ENCODE measurements around the gene RTF1.

GRCh38 chr15:41511899-41512369 lies 95.0 kb downstream of the RTF1 start:
- TF ChIP-seq IRF3 (IDR thresholded peaks at IDR 0.05; ENCODE audit: low read depth, low read length) (no peak), USF1 (IDR thresholded peaks at IDR 0.05; ENCODE audit: borderline replicate concordance, low read depth) (no peak), POLR2AphosphoS5 (IDR thresholded peaks at IDR 0.05; ENCODE audit: low read depth, low read length) (no peak), CTCF (IDR thresholded peaks at IDR 0.05) (no peak), MAX (IDR thresholded peaks at IDR 0.05; ENCODE audit: low read depth) (no peak), PBX3 (IDR thresholded peaks at IDR 0.05) (no peak), GATA2 (CRISPR knock-in tag; IDR thresholded peaks at IDR 0.05) (no peak), YY1 (IDR thresholded peaks at IDR 0.05; ENCODE audit: low read depth) (no peak), EP300 (IDR thresholded peaks at IDR 0.05; ENCODE audit: borderline replicate concordance in 1 of 2, low read depth in 1 of 2, low read length in 1 of 2) (no peak)
- TF ChIP-seq, protein P1, sequence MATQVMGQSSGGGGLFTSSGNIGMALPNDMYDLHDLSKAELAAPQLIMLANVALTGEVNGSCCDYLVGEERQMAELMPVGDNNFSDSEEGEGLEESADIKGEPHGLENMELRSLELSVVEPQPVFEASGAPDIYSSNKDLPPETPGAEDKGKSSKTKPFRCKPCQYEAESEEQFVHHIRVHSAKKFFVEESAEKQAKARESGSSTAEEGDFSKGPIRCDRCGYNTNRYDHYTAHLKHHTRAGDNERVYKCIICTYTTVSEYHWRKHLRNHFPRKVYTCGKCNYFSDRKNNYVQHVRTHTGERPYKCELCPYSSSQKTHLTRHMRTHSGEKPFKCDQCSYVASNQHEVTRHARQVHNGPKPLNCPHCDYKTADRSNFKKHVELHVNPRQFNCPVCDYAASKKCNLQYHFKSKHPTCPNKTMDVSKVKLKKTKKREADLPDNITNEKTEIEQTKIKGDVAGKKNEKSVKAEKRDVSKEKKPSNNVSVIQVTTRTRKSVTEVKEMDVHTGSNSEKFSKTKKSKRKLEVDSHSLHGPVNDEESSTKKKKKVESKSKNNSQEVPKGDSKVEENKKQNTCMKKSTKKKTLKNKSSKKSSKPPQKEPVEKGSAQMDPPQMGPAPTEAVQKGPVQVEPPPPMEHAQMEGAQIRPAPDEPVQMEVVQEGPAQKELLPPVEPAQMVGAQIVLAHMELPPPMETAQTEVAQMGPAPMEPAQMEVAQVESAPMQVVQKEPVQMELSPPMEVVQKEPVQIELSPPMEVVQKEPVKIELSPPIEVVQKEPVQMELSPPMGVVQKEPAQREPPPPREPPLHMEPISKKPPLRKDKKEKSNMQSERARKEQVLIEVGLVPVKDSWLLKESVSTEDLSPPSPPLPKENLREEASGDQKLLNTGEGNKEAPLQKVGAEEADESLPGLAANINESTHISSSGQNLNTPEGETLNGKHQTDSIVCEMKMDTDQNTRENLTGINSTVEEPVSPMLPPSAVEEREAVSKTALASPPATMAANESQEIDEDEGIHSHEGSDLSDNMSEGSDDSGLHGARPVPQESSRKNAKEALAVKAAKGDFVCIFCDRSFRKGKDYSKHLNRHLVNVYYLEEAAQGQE (IDR thresholded peaks at IDR 0.05; ENCODE audit: low read depth, low read length) = no peak
